CD4-positive, CD25-positive, alpha-beta regulatory T cell (primary cell): ENCODE results near the gene WBP1L. TPM values are rescaled to one million over a fixed set of nuclear protein-coding genes. Genes with fewer than 3 reads are reported as not detected.
"Not testable (repeated sequence)": the region's sequence is repeated elsewhere in the genome, so short reads cannot be mapped to it uniquely, and the experiment has no call there.

ENCODE experiments used
- ATAC-seq, 2 donors: fragments of 150-1000 bp; cut with Tn5 transposase; one replicate each; pipeline ENCODE4 v1.10.0; 2021; ENCODE audit warnings: low read depth in 2 of 2, moderate number of reproducible peaks in 2 of 2, moderate library complexity in 1 of 2
- DNase-seq, 3 donors: peaks; one replicate each; pipeline versions ENCODE4 v3.0.0 to v3.0.0-alpha.2; 2012 to 2022; ENCODE audit warnings: mixed read lengths in 1 of 3
- H3K27ac ChIP-seq: one replicate; pipeline ENCODE4 v1.7.0; 2013; ENCODE audit warnings: mild to moderate bottlenecking, low read length; ENCODE audit not compliant: insufficient read depth, poor library complexity, severe bottlenecking
- H3K27me3 ChIP-seq: one replicate; pipeline ENCODE4 v1.7.0; 2013; ENCODE audit warnings: low read length; ENCODE audit not compliant: control insufficient read depth, insufficient read depth
- H3K36me3 ChIP-seq: one replicate; pipeline ENCODE4 v1.7.0; 2013; ENCODE audit warnings: mild to moderate bottlenecking, low read length, moderate library complexity; ENCODE audit not compliant: control insufficient read depth, insufficient read depth
- H3K4me1 ChIP-seq: 2 replicates; pipeline ENCODE4 v1.7.0; 2013; ENCODE audit warnings: mild to moderate bottlenecking, low read length; ENCODE audit not compliant: insufficient read depth, control insufficient read depth, poor library complexity, severe bottlenecking
- H3K4me3 ChIP-seq: one replicate; pipeline ENCODE4 v1.7.0; 2013; ENCODE audit warnings: low read depth, mild to moderate bottlenecking, low read length, moderate library complexity
- H3K9me3 ChIP-seq, 2 experiments: 1 replicate in 1 of 2; 2 replicates in 1 of 2; pipeline ENCODE4 v1.7.0; 2013; ENCODE audit warnings: low read length in 2 of 2, mild to moderate bottlenecking in 1 of 2, moderate library complexity in 1 of 2; ENCODE audit not compliant: control insufficient read depth in 2 of 2
- H3K27ac Mint-ChIP-seq, 3 donors: one replicate each; pipeline ENCODE4 v1.8.0; 2020 to 2022; ENCODE audit warnings: mild to moderate bottlenecking in 3 of 3, mixed read lengths in 3 of 3, moderate library complexity in 2 of 3
- H3K27me3 Mint-ChIP-seq: one replicate; pipeline ENCODE4 v1.8.0; 2022; ENCODE audit warnings: mild to moderate bottlenecking, mixed read lengths
- H3K36me3 Mint-ChIP-seq: one replicate; pipeline ENCODE4 v1.8.0; 2020; ENCODE audit warnings: mixed read lengths
- H3K4me1 Mint-ChIP-seq, 4 donors: one replicate each; pipeline ENCODE4 v1.8.0; 2020 to 2022; ENCODE audit warnings: mixed read lengths in 4 of 4, mild to moderate bottlenecking in 1 of 4
- H3K4me3 Mint-ChIP-seq, 4 donors: one replicate each; pipeline ENCODE4 v1.8.0; 2020 to 2022; ENCODE audit warnings: mild to moderate bottlenecking in 4 of 4, mixed read lengths in 4 of 4, moderate library complexity in 3 of 4
- H3K9me3 Mint-ChIP-seq, 7 donors: one replicate each; pipeline ENCODE4 v1.8.0; 2020 to 2022; ENCODE audit warnings: mixed read lengths in 7 of 7, mild to moderate bottlenecking in 3 of 7, moderate library complexity in 2 of 7
- polyA plus RNA-seq, 4 donors: library from polyadenylated mRNA; unstranded; fragments of 300-500 nt; fragmentation: Illumina TruSeq; gene quantifications; one replicate each; pipeline ENCODE4 v1.2.3, GENCODE V29; 2021
- total RNA-seq: library from RNA; stranded (reverse); gene quantifications from one replicate; pipeline ENCODE4 v1.2.3, GENCODE V29; 2022

WBP1L gene
- total and polyA plus RNA-seq, 5 donors from 2014 or later = 26.9 to 38.5 (median 28.2) TPM

- Mint-ChIP-seq H3K4me3 (no peak overlapping the region), H3K4me1 (peaks cover 0 to 39% (median 32%) of the 10 kb centered on the region in 4 donors), H3K27me3 (no peaks in the 10 kb centered on the region), H3K9me3 (peaks cover 0 to 4% (median 0%) of the 10 kb centered on the region in 7 donors), H3K36me3 (peaks cover 5% of the 10 kb centered on the region), H3K27ac (no peak overlapping the region)
- DNase-seq (no peak), ATAC-seq (no peak)
- Histone ChIP-seq H3K4me3 (no peak overlapping the region), H3K4me1 (peaks cover 32% of the 10 kb centered on the region), H3K27ac (no peak overlapping the region), H3K36me3 (no peaks in the 10 kb centered on the region), H3K9me3 (no peaks in the 10 kb centered on the region), H3K27me3 (no peaks in the 10 kb centered on the region)
Observed at GRCh38 chr10:102741726-102742237, 2.0 kb upstream of the WBP1L start.

- not testable (repeated sequence) for DNase-seq, H3K4me3 Mint-ChIP-seq, H3K4me3 ChIP-seq, ATAC-seq, H3K36me3 ChIP-seq, H3K36me3 Mint-ChIP-seq, H3K27me3 Mint-ChIP-seq, H3K9me3 Mint-ChIP-seq, H3K27ac ChIP-seq, H3K9me3 ChIP-seq, H3K27me3 ChIP-seq
- Mint-ChIP-seq H3K4me1 (peaks cover 0 to 41% (median 33%) of the 10 kb centered on the region in 4 donors), H3K27ac (peak overlapping the region in 2 of 3 donors; percentile 23 to 92)
- peaks cover 33% of the 10 kb centered on the region for H3K4me1 ChIP-seq
Observed at GRCh38 chr10:102742313-102742712, 1.4 kb upstream of the WBP1L start.

DNA sequence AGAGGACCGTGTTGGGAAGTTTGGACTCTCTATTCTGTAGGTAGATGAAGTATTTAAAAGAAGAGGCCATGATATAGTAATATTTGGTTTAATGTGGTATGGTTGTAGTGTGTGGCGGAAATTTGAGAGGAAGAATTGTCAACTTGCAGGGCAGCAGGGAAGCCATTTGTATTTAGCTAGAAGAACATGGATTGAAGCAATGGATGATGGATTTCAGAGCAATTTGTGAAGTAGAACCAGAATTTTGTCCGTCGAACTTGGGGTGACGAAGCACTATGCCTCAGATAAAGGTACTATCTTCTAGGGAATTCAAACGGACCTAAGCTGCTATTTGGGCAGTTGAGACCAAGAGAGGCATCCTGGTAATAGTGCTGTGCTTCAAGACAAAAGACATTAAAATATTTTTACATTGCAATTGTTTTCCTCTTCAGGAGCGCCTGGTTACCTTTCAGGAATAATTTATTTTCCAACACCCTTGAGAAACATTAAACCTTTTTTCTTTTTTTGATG is 615 bp upstream of the WBP1L start:
- Mint-ChIP-seq H3K27me3 (no peaks in the 10 kb centered on the region), H3K4me3 (peak overlapping the region; percentile 87 to 99 (median 95)), H3K4me1 (peaks cover 0 to 41% (median 34%) of the 10 kb centered on the region in 4 donors), H3K36me3 (no peaks in the 10 kb centered on the region), H3K27ac (peak overlapping the region; percentile 54 to 96 (median 92)), H3K9me3 (peaks cover 0 to 4% (median 0%) of the 10 kb centered on the region in 7 donors)
- Histone ChIP-seq H3K4me1 (peaks cover 33% of the 10 kb centered on the region), H3K9me3 (no peaks in the 10 kb centered on the region), H3K27ac (no peak overlapping the region), H3K36me3 (no peaks in the 10 kb centered on the region), H3K27me3 (no peaks in the 10 kb centered on the region), H3K4me3 (peak overlapping the region; percentile 91)
- DNase-seq (no peak), ATAC-seq (no peak)

GRCh38 chr10:102744374-102745051 is 765 bp downstream of the WBP1L start:
- Mint-ChIP-seq H3K27ac (peak overlapping the region; percentile 83 to 96 (median 92)), H3K9me3 (peaks cover 0 to 4% (median 0%) of the 10 kb centered on the region in 7 donors), H3K4me1 (peaks cover 0 to 50% (median 40%) of the 10 kb centered on the region in 4 donors), H3K27me3 (no peaks in the 10 kb centered on the region), H3K4me3 (peak overlapping the region; percentile 87 to 99 (median 95)), H3K36me3 (peaks cover 8% of the 10 kb centered on the region)
- Histone ChIP-seq H3K4me3 (peak overlapping the region; percentile 91), H3K36me3 (peaks cover 5% of the 10 kb centered on the region), H3K27me3 (no peaks in the 10 kb centered on the region), H3K9me3 (no peaks in the 10 kb centered on the region), H3K4me1 (peaks cover 37% of the 10 kb centered on the region), H3K27ac (peak overlapping the region; percentile 79)
- peak in 1 of 3 donors; percentile 29 for DNase-seq
- no peak for ATAC-seq

DNA sequence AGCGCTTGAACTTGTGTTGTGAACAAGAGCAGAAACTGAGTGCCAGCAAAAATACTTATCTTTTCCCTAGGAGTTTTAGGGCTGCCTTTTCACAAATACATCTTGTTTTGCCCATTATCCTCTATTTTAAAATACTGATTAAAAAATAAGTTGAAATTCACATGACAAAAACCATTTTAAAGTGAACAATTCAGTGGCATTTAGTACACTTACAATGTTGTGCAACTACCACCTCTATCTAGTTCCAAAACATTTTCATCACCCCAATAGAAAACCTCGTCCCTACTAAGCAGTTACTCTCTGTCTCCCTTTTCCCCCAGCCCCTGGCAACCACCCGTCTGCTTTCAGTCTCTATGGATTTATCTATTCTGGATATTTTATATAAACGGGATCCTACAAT is 1.4 kb downstream of the WBP1L start:
- Histone ChIP-seq H3K27me3 (no peaks in the 10 kb centered on the region), H3K36me3 (peaks cover 5% of the 10 kb centered on the region), H3K9me3 (no peaks in the 10 kb centered on the region), H3K4me3 (peak overlapping the region; percentile 91), H3K4me1 (peaks cover 37% of the 10 kb centered on the region), H3K27ac (no peak overlapping the region)
- H3K9me3 Mint-ChIP-seq = peaks cover 0 to 4% (median 0%) of the 10 kb centered on the region in 7 donors
- H3K4me3 Mint-ChIP-seq = peak overlapping the region; percentile 87 to 99 (median 95)
- peaks cover 8% of the 10 kb centered on the region for H3K36me3 Mint-ChIP-seq
- peak overlapping the region in 2 of 3 donors; percentile 83 to 96 for H3K27ac Mint-ChIP-seq
- no peak for DNase-seq
- no peak for ATAC-seq
- peaks cover 0 to 50% (median 40%) of the 10 kb centered on the region in 4 donors for H3K4me1 Mint-ChIP-seq
- no peaks in the 10 kb centered on the region for H3K27me3 Mint-ChIP-seq

GRCh38 chr10:102752266-102752930 is 8.7 kb downstream of the WBP1L start:
- no peaks in the 10 kb centered on the region for H3K27me3 ChIP-seq
- Mint-ChIP-seq H3K4me1 (peaks cover 26 to 61% (median 46%) of the 10 kb centered on the region in 4 donors), H3K9me3 (no peaks in the 10 kb centered on the region), H3K27ac (peak overlapping the region; percentile 57 to 85 (median 80)), H3K36me3 (peaks cover 13% of the 10 kb centered on the region), H3K4me3 (peak overlapping the region; percentile 19 to 84 (median 47)), H3K27me3 (no peaks in the 10 kb centered on the region)
- H3K4me3 ChIP-seq = peak overlapping the region; percentile 17
- peak overlapping the region; percentile 43 for H3K27ac ChIP-seq
- peaks cover 32% of the 10 kb centered on the region for H3K4me1 ChIP-seq
- DNase-seq (peak in 1 of 3 donors; percentile 34), ATAC-seq (peak in 1 of 2 donors; percentile 59)
- H3K9me3 ChIP-seq = no peaks in the 10 kb centered on the region
- peaks cover 6% of the 10 kb centered on the region for H3K36me3 ChIP-seq

DNA sequence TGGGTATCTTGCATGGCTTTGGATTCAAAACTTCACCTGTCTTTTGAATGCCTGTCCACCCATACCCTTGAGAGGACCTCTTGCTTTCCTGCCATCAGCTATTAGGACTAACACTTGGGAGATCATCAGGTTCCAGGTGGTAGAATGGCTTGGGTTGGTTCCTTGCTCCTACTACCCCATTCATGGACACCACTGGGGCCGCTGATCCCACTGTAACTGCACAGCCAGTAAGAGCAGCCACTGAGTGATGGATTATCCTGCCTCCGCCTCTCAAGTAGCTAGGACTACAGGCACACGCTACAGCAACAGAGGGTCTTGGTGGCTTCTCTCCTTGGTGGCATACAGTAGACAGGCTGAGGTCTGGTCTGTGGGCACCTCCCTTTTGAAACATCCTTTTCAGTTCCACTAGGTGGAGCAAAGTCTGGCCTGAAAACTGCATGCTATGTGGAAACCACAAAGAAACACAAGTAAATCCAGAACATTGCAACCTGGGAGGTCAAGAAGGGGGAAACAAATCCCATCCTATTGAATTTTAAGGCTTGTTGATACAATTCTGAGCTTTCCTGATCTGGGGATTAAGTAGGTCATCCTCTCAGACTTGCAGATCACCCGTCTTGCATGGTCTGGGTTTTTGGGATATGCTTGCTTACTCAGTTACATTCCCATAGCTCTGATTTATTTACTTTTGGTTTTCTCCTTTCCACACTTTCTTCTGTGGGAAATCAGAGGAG is 9.4 kb downstream of the WBP1L start:
- Histone ChIP-seq H3K27me3 (no peaks in the 10 kb centered on the region), H3K27ac (no peak overlapping the region), H3K4me1 (peaks cover 32% of the 10 kb centered on the region), H3K9me3 (no peaks in the 10 kb centered on the region), H3K4me3 (peak overlapping the region; percentile 17), H3K36me3 (peaks cover 6% of the 10 kb centered on the region)
- H3K9me3 Mint-ChIP-seq = no peaks in the 10 kb centered on the region
- H3K4me1 Mint-ChIP-seq = peaks cover 26 to 65% (median 47%) of the 10 kb centered on the region in 4 donors
- peak; percentile 69 to 72 for ATAC-seq
- peak overlapping the region; percentile 52 to 85 (median 57) for H3K27ac Mint-ChIP-seq
- H3K36me3 Mint-ChIP-seq = peaks cover 13% of the 10 kb centered on the region
- peak in 1 of 3 donors; percentile 62 for DNase-seq
- H3K27me3 Mint-ChIP-seq = no peaks in the 10 kb centered on the region
- H3K4me3 Mint-ChIP-seq = peak overlapping the region; percentile 19 to 54 (median 46)
